Measurements from ENCODE around the gene EVPLL. TPM values are rescaled to one million over a fixed set of nuclear protein-coding genes. Genes with fewer than 3 reads are reported as not detected.
"Not testable (repeated sequence)": the region's sequence is repeated elsewhere in the genome, so short reads cannot be mapped to it uniquely, and the experiment has no call there.

Gene EVPLL
- total and polyA plus RNA-seq, 3 donors from 2014 or later: 1.7 to 2.7 (median 2.5) TPM

- DNase-seq: no peak
- H3K27ac ChIP-seq: no peak overlapping the region
- no peaks in the 10 kb centered on the region for H3K27me3 ChIP-seq
- H3K4me3 ChIP-seq: no peak overlapping the region
- no peaks in the 10 kb centered on the region for H3K36me3 ChIP-seq (ENCODE audit: low read depth, missing control alignments)
- peaks cover 3% of the 10 kb centered on the region for H3K4me1 ChIP-seq
- intact Hi-C loops (cut with DNase I; ENCODE audit: low total_unique reads): no loop called here
- TF ChIP-seq CTCF (IDR thresholded peaks at IDR 0.05) (no peak), POLR2A (IDR thresholded peaks at IDR 0.05) (no peak)
- 72 to 93% methylated on average over 3 of the region's 3 CpGs for WGBS, 2 donors
- H3K9me3 ChIP-seq: no peaks in the 10 kb centered on the region
Measured at GRCh38 chr17:18381953-18382245, 4.3 kb downstream of the EVPLL start.

DNA sequence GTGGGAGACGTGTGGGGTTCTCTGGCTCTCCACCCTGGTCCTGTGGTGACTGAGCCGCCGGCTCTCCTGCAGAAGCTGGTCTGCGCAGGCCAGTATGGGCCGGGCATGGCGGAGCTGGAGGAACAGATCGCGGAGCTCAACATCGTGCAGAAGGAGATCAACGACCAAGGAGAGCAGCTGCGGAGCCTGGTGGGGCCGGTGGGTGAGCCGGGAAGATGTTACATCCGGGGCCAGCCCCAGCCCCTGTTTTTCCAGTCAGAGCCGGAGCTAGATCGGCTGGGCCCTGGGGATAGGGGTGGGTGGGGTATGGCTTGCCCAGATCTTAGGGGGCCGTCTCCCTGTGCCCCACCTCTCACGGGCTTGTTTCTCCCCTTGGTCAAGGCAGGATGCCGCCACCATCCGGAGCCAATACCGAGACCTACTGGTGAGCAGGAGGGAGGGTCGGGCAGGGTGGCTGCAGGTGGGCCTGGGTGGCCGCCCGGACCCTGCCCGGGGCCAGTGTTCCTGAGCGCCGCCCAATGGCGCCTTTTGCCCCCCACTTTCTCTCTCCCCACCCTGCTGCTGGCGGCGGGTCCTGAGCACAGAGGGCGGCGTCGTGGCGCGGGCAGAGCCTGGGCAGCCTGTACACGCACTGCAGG lies 5.0 kb downstream of the EVPLL start:
- Histone ChIP-seq H3K4me3 (peak overlapping the region in 1 of 2 donors; percentile 44), H3K27ac (no peak overlapping the region), H3K36me3 (ENCODE audit: low read depth, missing control alignments) (no peaks in the 10 kb centered on the region), H3K9me3 (no peaks in the 10 kb centered on the region), H3K27me3 (no peaks in the 10 kb centered on the region), H3K4me1 (peaks cover 3% of the 10 kb centered on the region)
- WGBS, 2 donors: 5 to 53% methylated on average over 14 to 36 of the region's 36 CpGs
- DNase-seq: no peak
- intact Hi-C loops (cut with DNase I; ENCODE audit: low total_unique reads): no loop called here
- TF ChIP-seq CTCF (IDR thresholded peaks at IDR 0.05): no peak
- TF ChIP-seq POLR2A (IDR thresholded peaks at IDR 0.05): no peak

- intact Hi-C loops (cut with DNase I; ENCODE audit: low total_unique reads); H3K36me3 ChIP-seq (ENCODE audit: low read depth, missing control alignments); H3K9me3 ChIP-seq; DNase-seq; H3K27me3 ChIP-seq; H3K4me1 ChIP-seq; H3K27ac ChIP-seq: not testable (repeated sequence)
- peak overlapping the region in 1 of 2 donors; percentile 44 for H3K4me3 ChIP-seq
- WGBS, 2 donors: 7% methylated on average over 30 of the region's 36 CpGs; no CpG with 5 or more reads in 1 of the 2 donors
Measured at GRCh38 chr17:18383079-18383481, 5.5 kb downstream of the EVPLL start.

DNA sequence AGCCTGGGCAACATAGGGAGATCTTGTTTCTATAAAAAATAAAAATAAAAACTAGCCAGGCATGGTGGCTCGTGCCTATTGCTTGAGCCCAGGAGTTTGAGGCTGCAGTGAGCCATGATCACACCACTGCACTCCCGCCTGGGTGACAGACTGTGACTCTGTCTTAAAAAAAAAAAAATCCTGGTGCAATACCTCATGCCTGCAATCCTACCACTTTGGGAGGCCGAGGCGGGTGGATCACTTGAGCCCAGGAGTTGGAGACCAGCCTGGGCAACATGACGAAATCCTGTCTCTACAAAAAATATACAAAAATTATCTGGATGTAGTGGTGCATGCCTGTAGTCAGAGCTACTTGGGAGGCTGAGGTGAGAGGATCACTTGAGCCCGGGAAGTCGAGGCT lies 6.7 kb downstream of the EVPLL start:
- H3K36me3 ChIP-seq (ENCODE audit: low read depth, missing control alignments); H3K4me1 ChIP-seq; H3K27me3 ChIP-seq; H3K4me3 ChIP-seq; DNase-seq; H3K27ac ChIP-seq; H3K9me3 ChIP-seq; intact Hi-C loops (cut with DNase I; ENCODE audit: low total_unique reads): not testable (repeated sequence)
- WGBS, 2 donors: 91 to 96% methylated on average over 7 of the region's 7 CpGs

- H3K4me1 ChIP-seq; H3K4me3 ChIP-seq; H3K27ac ChIP-seq; DNase-seq; H3K9me3 ChIP-seq; intact Hi-C loops (cut with DNase I; ENCODE audit: low total_unique reads); H3K27me3 ChIP-seq; H3K36me3 ChIP-seq (ENCODE audit: low read depth, missing control alignments): not testable (repeated sequence)
- 60 to 87% methylated on average over 1 to 5 of the region's 5 CpGs for WGBS, 2 donors
Measured at GRCh38 chr17:18387583-18387982, 10.0 kb downstream of the EVPLL start.

DNA sequence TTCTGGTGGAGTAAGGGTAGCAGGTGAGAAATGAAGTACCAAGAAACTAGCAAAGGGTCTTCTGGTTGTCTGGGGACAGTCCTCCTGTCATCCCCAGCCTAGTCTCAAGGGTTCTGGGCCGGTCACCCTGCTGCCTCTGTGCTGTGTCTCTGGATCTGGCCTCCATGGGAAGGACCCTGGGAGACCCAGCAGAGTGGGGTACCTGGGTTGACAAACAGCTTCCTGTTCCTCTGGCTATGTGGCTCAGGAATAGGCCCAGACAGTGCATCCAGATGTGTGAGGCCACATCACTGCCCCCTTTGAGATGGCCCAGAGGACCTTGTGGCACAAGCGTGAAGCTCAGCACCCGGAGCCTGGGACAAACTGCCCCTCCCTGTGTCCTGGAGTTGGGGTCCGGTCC lies 10.7 kb downstream of the EVPLL start:
- intact Hi-C loops (cut with DNase I; ENCODE audit: low total_unique reads): not testable (repeated sequence)
- WGBS, 2 donors: 75 to 100% methylated on average over 2 to 4 of the region's 4 CpGs

GRCh38 chr17:18388728-18389127 lies 11.2 kb downstream of the EVPLL start:
- 88% methylated on average over 1 of the region's 10 CpGs; no CpG with 5 or more reads in 1 of the 2 donors for WGBS, 2 donors
- DNase-seq; H3K4me1 ChIP-seq; H3K27ac ChIP-seq; H3K9me3 ChIP-seq; intact Hi-C loops (cut with DNase I; ENCODE audit: low total_unique reads); H3K36me3 ChIP-seq (ENCODE audit: low read depth, missing control alignments); H3K4me3 ChIP-seq; H3K27me3 ChIP-seq: not testable (repeated sequence)

More for the DNA sequence above, 10.7 kb downstream of the EVPLL start:
- not testable (repeated sequence) for H3K4me1 ChIP-seq; H3K27me3 ChIP-seq; H3K4me3 ChIP-seq; DNase-seq; H3K36me3 ChIP-seq (ENCODE audit: low read depth, missing control alignments); H3K27ac ChIP-seq; H3K9me3 ChIP-seq

- H3K27me3 ChIP-seq; H3K4me3 ChIP-seq; H3K36me3 ChIP-seq (ENCODE audit: low read depth, missing control alignments); intact Hi-C loops (cut with DNase I; ENCODE audit: low total_unique reads); H3K9me3 ChIP-seq; DNase-seq; H3K4me1 ChIP-seq; H3K27ac ChIP-seq: not testable (repeated sequence)
- WGBS, 2 donors: 41 to 52% methylated on average over 7 of the region's 7 CpGs
Measured at GRCh38 chr17:18401872-18402590, 24.5 kb downstream of the EVPLL start.

DNA sequence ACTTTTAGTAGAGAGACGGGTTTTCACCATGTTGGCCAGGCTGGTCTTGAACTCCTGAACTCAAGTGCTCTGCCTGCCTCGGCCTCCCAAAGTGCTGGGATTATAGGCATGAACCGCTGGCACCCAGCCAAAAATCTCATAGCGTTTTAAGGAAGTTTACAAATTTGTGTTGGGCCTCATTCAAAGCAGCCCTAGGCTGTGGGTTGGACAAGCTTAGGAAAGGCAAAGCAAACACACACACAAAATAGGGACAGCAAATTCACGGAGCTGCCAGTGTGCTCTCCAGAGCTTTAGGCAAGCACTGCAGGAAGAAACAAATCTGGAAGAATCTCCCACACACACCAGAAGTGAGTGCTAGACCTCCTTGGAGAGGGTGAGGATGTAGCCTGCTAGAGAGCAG lies 25.6 kb downstream of the EVPLL start:
- WGBS, 2 donors: 22 to 25% methylated on average over 1 to 5 of the region's 5 CpGs
- DNase-seq; intact Hi-C loops (cut with DNase I; ENCODE audit: low total_unique reads): not testable (repeated sequence)

GRCh38 chr17:18403604-18404003 lies 26.0 kb downstream of the EVPLL start:
- intact Hi-C loops (cut with DNase I; ENCODE audit: low total_unique reads); H3K4me1 ChIP-seq; DNase-seq; H3K36me3 ChIP-seq (ENCODE audit: low read depth, missing control alignments); H3K27me3 ChIP-seq; H3K27ac ChIP-seq; H3K4me3 ChIP-seq; H3K9me3 ChIP-seq: not testable (repeated sequence)
- no CpG with 5 or more reads among the region's 5 CpGs for WGBS, 2 donors

More for the DNA sequence above, 25.6 kb downstream of the EVPLL start:
- not testable (repeated sequence) for H3K4me1 ChIP-seq; H3K36me3 ChIP-seq (ENCODE audit: low read depth, missing control alignments); H3K27me3 ChIP-seq; H3K4me3 ChIP-seq; H3K9me3 ChIP-seq; H3K27ac ChIP-seq
